Measurements from ENCODE around the gene APOF.
"Not testable (repeated sequence)": the region's sequence is repeated elsewhere in the genome, so short reads cannot be mapped to it uniquely, and the experiment has no call there.

Gene APOF

DNA sequence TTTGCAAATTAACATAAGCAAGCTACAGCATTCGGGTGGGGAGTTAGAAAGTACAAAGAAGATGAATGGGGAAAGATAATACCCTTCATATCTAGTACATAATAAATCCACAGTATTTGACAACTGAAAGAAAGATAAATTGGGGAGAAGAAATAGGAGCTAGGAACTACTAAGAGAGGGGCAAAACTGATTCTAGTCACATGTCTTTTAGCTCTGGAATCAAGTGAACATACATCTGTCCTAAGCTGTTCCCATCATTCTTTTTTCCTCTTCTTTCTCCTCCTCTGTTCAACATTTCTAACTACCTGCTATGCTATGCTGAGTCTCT, 15.3 kb upstream of the APOF start:
- ATAC-seq: no peak
- H3K4me3 Mint-ChIP-seq: no peak overlapping the region
- H3K27me3 Mint-ChIP-seq: no peaks in the 10 kb centered on the region
- H3K9me3 Mint-ChIP-seq: peaks cover 0 to 7% of the 10 kb centered on the region in 2 donors
- DNase-seq: no peak
- no peak overlapping the region for H3K27ac Mint-ChIP-seq
- H3K4me1 Mint-ChIP-seq: no peaks in the 10 kb centered on the region

DNA sequence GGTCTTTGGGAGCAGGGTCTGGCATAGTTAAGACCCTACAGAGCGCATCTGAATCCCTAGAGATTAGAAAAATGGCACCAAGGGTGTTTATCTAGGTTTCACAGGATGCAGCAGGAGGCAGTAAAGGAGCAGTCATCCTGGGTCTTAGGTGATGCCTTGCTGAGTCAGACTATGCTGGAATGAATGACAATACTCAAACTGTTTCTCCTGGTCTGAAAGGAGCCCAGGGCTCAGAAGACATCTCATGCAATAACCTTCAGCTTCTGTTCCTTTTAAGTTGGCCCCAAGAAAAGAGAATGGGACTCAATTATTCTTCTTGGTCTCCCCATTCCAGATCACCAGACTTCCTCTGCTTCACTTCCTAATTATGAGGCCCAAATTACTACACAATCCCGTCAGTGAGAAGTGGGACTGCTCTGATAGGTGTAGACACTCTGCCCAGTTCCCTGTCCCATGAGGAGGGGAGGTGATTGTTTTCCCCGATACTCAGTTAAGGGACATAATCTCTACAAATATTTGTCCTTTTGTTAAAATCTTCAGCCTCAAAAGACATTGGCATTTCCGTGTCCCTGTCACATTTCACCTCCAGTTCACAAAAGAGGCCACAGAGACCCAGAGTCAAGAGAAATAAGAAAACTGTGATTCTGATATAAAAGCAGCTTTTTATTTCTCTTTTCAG, 14.8 kb upstream of the APOF start:
- H3K4me1 Mint-ChIP-seq: no peaks in the 10 kb centered on the region
- peak overlapping the region in 1 of 2 donors; percentile 31 for H3K27ac Mint-ChIP-seq
- peaks cover 0 to 8% of the 10 kb centered on the region in 2 donors for H3K9me3 Mint-ChIP-seq
- H3K4me3 Mint-ChIP-seq: no peak overlapping the region
- no peaks in the 10 kb centered on the region for H3K27me3 Mint-ChIP-seq
- ATAC-seq (peak; percentile 56), DNase-seq (no peak)

DNA sequence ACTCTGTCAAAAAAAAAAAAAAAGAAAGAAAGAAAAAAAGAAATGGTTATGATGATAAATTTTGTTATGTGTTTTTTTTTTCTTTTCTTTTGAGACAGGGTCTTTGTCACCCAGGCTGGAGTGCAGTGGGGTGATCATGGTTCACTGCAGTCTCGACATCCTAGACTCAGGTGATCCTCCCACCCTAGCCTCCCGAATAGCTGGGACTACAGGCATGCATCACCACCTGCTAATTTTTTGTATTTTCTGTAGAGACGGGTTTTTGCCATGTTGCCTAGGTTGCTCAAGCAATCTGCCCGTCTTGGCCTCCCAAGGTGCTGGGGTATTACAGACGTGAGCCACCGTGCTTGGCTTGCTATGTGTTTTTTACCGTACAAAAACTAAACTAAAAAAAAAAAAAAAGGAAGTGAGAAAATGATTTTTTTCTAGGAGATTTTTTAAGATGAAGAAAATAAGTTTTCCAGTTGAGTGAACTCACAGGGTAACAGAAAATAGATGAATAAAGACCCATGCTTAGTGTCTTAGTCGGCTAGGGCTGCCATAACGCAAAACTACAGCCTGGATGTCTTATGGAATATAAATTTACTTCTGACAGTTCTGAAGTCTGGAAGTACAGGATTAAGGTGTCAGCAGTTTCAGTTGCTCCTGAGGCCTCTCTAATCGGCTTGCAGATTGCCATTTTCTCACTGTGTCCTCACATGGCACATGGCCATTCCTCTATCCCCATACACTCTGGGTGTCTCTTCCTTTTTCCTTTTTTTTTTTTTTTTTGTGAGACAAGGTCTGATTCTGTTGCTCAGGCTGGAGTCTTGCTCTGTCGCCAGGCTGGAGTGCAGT, 13.2 kb upstream of the APOF start:
- Mint-ChIP-seq H3K4me3 (no peak overlapping the region), H3K27me3 (no peaks in the 10 kb centered on the region), H3K4me1 (no peaks in the 10 kb centered on the region), H3K27ac (no peak overlapping the region), H3K9me3 (peaks cover 0 to 8% of the 10 kb centered on the region in 2 donors)
- ATAC-seq (no peak), DNase-seq (no peak)

DNA sequence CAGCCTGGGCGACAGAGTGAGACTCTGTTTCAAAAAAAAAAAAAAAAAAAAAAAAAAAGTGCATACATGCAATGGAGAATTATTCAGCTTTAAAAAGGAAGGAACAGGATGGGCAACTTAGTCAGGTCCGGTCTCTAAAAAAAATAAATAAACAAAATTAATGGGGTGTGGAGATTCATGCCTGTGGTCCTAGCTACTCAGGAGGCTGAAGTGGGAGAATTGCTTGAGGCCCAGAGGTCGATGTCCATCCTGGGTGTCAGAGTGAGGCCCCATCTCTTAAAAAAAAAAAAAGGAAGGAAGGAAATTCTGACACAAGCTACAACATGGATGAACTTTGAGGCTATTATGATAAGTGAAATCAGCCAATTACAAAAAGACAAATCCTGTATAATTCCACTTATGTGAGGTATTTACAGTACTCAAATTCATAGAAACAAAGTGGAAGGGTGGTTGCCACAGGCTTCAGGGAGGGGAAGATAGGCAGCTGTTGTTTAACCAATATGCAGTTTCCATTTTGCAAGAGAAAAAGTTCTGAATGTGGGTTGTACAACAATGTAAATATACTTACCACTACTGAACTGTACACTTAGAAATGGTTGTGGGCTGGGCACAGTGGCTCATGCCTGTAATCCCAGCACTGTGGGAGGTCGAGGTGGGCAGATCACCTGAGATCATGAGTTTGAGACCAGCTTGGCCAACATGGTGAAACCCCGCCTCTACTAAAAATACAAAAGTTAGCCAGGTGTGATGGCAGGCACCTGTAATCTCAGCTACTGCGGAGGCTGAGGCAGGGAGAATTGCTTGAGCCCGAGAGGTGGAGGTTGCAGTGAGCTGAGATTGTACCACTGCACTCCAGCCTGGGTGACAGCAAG, 12.3 kb upstream of the APOF start:
- DNase-seq (no peak), ATAC-seq (no peak)
- Mint-ChIP-seq H3K27ac (no peak overlapping the region), H3K4me3 (no peak overlapping the region), H3K4me1 (no peaks in the 10 kb centered on the region), H3K27me3 (no peaks in the 10 kb centered on the region), H3K9me3 (peaks cover 0 to 8% of the 10 kb centered on the region in 2 donors)

DNA sequence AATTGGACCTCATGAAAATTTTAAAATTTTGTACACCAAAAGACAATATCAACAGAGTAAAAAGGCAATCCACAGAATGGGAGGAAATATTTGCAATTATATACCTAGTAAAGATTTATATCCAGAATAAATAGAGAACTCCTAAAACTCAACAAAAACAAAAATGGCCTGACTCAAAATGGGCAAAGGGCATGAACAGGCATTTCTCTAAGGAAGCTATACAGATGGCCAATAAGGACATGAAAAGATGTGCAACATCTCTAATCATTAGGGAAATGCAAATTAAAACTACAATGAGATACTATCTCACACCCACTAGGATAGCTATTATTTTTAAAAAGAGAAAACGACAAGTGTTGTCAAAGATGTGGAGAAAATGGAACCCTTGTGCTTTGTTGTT, 10.9 kb upstream of the APOF start:
- Mint-ChIP-seq H3K4me1 (no peaks in the 10 kb centered on the region), H3K4me3 (no peak overlapping the region), H3K27me3 (no peaks in the 10 kb centered on the region), H3K9me3 (peaks cover 0 to 8% of the 10 kb centered on the region in 2 donors), H3K27ac (no peak overlapping the region)
- no peak for ATAC-seq
- DNase-seq: no peak

DNA sequence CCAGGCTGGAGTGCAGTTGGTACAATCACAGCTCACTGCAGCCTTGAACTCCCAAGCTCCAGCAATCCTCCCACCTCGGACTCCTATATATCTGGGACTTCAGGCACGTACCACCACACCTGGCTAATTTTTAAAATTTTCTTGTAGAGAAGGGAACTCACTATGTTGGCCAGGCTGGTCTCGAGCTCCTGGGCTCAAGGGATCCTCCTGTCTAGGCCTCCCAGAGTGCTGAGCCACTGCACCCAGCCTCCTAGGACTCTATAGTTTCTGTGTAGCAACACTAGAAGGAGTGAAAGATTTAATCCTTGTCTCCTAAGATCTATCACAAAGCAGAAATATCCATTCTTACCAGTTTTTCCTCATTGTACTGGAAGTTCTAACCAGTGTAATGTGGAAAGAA, 4.3 kb upstream of the APOF start:
- H3K27me3 Mint-ChIP-seq: no peaks in the 10 kb centered on the region
- ATAC-seq (no peak), DNase-seq (no peak)
- no peaks in the 10 kb centered on the region for H3K9me3 Mint-ChIP-seq
- H3K4me3 Mint-ChIP-seq: no peak overlapping the region
- no peak overlapping the region for H3K27ac Mint-ChIP-seq
- no peaks in the 10 kb centered on the region for H3K4me1 Mint-ChIP-seq

DNA sequence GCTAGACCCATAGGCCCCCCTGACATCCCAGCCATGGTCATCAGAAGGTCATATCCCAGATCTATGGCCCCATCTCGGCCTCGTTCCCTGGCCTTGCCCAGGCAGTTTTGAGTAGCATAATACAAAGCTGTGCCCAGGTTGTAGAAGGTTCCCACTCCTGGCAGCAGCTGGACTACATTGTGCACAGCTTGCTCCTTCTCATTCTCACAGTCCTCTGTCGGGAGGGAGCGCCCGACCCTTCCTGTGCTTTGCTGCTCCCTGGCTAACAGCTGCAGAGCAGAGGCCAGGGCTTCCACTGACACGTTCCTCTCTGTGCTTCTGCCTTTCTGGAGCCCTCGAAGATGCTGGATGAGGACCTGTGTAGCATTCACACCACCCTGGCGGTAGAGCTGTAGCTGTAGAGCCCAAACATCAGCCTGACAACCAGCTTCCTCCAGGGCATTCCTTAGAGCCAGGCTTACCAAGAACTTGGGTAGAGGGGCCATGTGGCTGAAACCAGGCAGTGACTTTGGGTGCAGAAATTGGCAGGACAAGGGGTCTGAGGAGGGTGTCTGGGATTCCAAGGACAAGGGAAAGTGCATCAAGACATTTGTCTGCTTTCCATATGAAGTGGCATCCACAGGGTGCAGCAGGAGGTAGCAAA, 1.0 kb downstream of the APOF start:
- no peak for DNase-seq
- peaks cover 33% of the 10 kb centered on the region for H3K4me1 Mint-ChIP-seq
- peak overlapping the region; percentile 96 to 98 for H3K4me3 Mint-ChIP-seq
- ATAC-seq: no peak
- H3K27me3 Mint-ChIP-seq: no peaks in the 10 kb centered on the region
- no peaks in the 10 kb centered on the region for H3K9me3 Mint-ChIP-seq
- H3K27ac Mint-ChIP-seq: peak overlapping the region; percentile 99 to 100

- DNase-seq: peak; percentile 99 to 100
- peak within 1 kb of the TSS; percentile 96 to 98 for H3K4me3 Mint-ChIP-seq
- H3K27ac Mint-ChIP-seq: peak within 1 kb of the TSS; percentile 99 to 100
- no peaks in the 10 kb centered on the region for H3K27me3 Mint-ChIP-seq
- peaks cover 33% of the 10 kb centered on the region for H3K4me1 Mint-ChIP-seq
- no peaks in the 10 kb centered on the region for H3K9me3 Mint-ChIP-seq
- peak; percentile 98 for ATAC-seq
These were observed 2.5 kb downstream of the APOF start, which contains the start of gene STAT2 for GRCh38 chr12:56359851-56360767. Gene STAT2, minus strand, starts transcription at chr12:56360107. Its CDS starts 3,536 bp downstream, at chr12:56356571.

DNA sequence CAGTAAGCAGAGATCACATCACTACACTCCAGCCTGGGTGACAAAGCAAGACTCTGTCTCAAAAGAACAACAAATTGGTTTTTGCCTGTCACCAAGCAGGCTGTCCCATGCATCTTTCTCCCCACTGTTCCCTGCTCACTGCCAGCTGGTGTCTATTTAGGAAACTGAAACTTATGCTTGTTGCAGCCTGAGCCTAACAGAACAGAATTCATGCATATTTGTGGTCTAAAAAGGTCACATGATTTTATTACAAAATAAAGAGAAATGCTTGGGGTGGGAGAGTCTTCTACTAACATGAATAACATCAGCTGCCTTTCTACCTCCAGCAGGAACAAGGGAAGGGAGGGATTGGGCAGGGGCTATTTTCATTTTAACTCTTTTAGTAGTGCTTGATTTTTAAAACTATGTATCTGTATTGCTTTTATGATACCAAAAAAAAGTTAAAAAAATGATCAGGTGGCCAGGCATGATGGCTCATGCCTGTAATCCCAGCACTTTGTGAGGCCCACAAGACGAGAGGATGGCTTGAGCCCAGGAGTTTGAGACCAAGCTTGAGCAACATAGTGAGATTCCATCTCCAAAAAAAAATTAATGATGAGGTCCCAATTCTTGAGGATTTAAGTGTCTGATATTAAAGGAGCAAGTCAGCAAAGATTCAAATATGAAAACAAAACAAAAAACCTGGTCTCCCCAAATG, 3.7 kb downstream of the APOF start:
- H3K4me1 Mint-ChIP-seq: peaks cover 33% of the 10 kb centered on the region
- DNase-seq (no peak), ATAC-seq (no peak)
- no peaks in the 10 kb centered on the region for H3K27me3 Mint-ChIP-seq
- peak overlapping the region; percentile 96 to 98 for H3K4me3 Mint-ChIP-seq
- no peaks in the 10 kb centered on the region for H3K9me3 Mint-ChIP-seq
- peak overlapping the region; percentile 99 to 100 for H3K27ac Mint-ChIP-seq

DNA sequence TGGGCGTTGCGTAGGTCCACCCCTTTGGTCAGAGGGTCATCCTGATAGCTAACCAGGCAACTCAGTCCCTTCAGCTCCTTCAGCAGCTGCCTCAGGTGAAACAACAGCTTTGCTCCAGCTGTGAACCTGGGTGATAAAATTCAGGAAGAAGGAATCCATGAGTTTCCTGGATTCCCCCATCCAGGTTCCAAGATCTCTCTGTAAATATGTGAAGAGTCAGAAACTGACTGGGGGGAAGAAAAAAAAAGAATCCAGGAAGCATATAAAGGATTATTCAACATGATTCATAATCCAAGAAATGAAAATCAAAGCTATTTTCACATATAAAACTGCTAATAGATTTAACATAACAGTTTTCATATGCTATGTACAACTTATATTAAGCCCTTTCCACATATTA, 11.3 kb downstream of the APOF start:
- no peaks in the 10 kb centered on the region for H3K27me3 Mint-ChIP-seq
- H3K9me3 Mint-ChIP-seq: no peaks in the 10 kb centered on the region
- no peak overlapping the region for H3K27ac Mint-ChIP-seq
- no peak overlapping the region for H3K4me3 Mint-ChIP-seq
- ATAC-seq (no peak), DNase-seq (no peak)
- no peaks in the 10 kb centered on the region for H3K4me1 Mint-ChIP-seq

DNA sequence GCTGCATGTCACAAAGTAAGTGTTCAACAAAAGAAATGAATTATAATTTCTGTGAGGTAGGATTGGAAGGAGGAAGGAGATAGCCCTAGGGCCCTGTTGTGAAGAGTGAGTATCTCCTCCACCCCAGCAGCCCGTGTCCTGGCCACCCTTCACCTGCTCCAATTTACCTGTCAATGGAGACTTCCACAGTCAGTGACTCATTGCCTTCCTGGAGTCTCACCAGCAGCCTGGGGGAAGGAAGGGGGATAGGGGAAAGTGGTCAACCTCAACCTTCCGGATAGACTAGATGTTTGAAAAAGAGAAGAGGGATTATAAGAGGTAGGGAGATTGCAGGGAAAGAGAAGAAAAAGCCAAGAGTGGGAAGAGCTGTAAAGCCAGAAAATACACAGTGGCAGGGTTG, 12.0 kb downstream of the APOF start:
- H3K27me3 Mint-ChIP-seq: no peaks in the 10 kb centered on the region
- no peak overlapping the region for H3K4me3 Mint-ChIP-seq
- ATAC-seq: no peak
- no peak for DNase-seq
- no peaks in the 10 kb centered on the region for H3K9me3 Mint-ChIP-seq
- H3K27ac Mint-ChIP-seq: no peak overlapping the region
- H3K4me1 Mint-ChIP-seq: no peaks in the 10 kb centered on the region

GRCh38 chr12:56348776-56349175, 13.9 kb downstream of the APOF start:
- Mint-ChIP-seq H3K4me1 (no peaks in the 10 kb centered on the region), H3K27me3 (no peaks in the 10 kb centered on the region), H3K27ac (peak overlapping the region in 1 of 2 donors; percentile 91), H3K4me3 (no peak overlapping the region), H3K9me3 (no peaks in the 10 kb centered on the region)
- ATAC-seq: no peak
- no peak for DNase-seq

GRCh38 chr12:56347255-56347654, 15.4 kb downstream of the APOF start:
- not testable (repeated sequence) for H3K27me3 Mint-ChIP-seq, DNase-seq, H3K4me1 Mint-ChIP-seq, H3K4me3 Mint-ChIP-seq, H3K27ac Mint-ChIP-seq, ATAC-seq, H3K9me3 Mint-ChIP-seq

- no peaks in the 10 kb centered on the region for H3K27me3 Mint-ChIP-seq
- no peak overlapping the region for H3K4me3 Mint-ChIP-seq
- DNase-seq (no peak), ATAC-seq (peak; percentile 41)
- H3K4me1 Mint-ChIP-seq: no peaks in the 10 kb centered on the region
- no peaks in the 10 kb centered on the region for H3K9me3 Mint-ChIP-seq
- no peak overlapping the region for H3K27ac Mint-ChIP-seq
These were observed 16.0 kb downstream of the APOF start for GRCh38 chr12:56346675-56347074.

All from stimulated activated naive CD8-positive, alpha-beta T cell treated with anti-CD3 and anti-CD28 coated beads, Interleukin-15, amount 100 ng/mL, for 72 hours (primary cell).